NCI-H146 treated with DMSO at 0.1 percent for 48 hours (cell line): Measurements from ENCODE around the gene YDJC.
"Not testable (repeated sequence)": the region's sequence is repeated elsewhere in the genome, so short reads cannot be mapped to it uniquely, and the experiment has no call there.

Source experiments
- DNase-seq: peaks from one replicate; lab custom pipeline; 2025; ENCODE audit not compliant: unreplicated experiment; lab: John Stamatoyannopoulos, UW

Gene YDJC

GRCh38 chr22:21582801-21583740, 46.8 kb downstream of the YDJC start:
- DNase-seq: no peak

DNA sequence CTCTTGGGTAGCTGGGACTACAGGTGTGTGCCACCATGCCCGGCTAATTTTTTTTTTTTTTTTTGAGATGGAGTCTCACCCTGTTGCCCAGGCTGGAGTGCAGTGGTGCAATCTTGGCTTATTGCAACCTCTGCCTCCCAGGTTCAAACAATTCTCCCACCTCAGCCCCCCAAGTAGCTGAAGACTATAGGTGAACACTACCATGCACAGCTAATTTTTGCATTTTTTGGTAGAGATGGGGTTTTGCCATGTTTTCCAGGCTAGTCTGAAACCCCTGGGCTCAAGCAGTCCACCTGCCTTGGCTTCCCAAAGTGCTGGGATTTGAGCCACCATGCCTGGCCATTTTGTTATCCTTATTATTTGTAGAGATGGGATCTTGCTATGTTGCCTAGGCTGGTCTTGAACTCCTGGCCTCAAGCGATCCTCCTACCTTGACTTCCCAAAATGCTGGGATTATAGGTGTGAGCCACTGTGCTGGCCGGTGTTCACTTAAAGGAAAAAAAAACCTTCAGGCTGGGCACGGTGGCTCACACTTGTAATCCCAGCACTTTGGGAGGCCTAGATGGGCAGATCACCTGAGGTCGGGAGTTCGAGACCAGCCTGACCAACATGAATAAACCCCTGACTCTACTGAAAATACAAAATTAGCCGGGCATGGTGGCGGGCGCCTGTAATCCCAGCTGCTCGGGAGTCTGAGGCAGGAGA, 48.7 kb downstream of the YDJC start:
- DNase-seq: not testable (repeated sequence)

- DNase-seq: not testable (repeated sequence)
Measured at GRCh38 chr22:21580623-21581007, 49.2 kb downstream of the YDJC start.

- no peak for DNase-seq
Measured at GRCh38 chr22:21579474-21579851, 50.4 kb downstream of the YDJC start.
